Activated T-helper 1 cell treated with Interleukin-2 at 50 U/mL for 16 hours (primary cell): ENCODE measurements around the gene MDM1.

ENCODE experiments used
- DNase-seq: peaks from one replicate; pipeline ENCODE4 v3.0.0-alpha.2; 2020; ENCODE audit warnings: low read depth

The MDM1 gene

GRCh38 chr12:68321140-68321539, 11.0 kb downstream of the MDM1 start:
- no peak for DNase-seq

GRCh38 chr12:68319988-68320623, 12.1 kb downstream of the MDM1 start:
- DNase-seq: no peak

- DNase-seq: peak; percentile 8
These were observed 15.0 kb downstream of the MDM1 start for GRCh38 chr12:68317047-68317667.

- DNase-seq: no peak
These were observed 21.8 kb downstream of the MDM1 start for GRCh38 chr12:68310370-68310769.

- no peak for DNase-seq
These were observed 25.6 kb downstream of the MDM1 start for GRCh38 chr12:68306564-68306963.

- no peak for DNase-seq
These were observed 26.9 kb downstream of the MDM1 start for GRCh38 chr12:68305278-68305677.

- no peak for DNase-seq
These were observed 27.5 kb downstream of the MDM1 start for GRCh38 chr12:68304626-68305025.

GRCh38 chr12:68303850-68304249, 28.3 kb downstream of the MDM1 start:
- DNase-seq: no peak

GRCh38 chr12:68297929-68298328, 34.2 kb downstream of the MDM1 start:
- no peak for DNase-seq

GRCh38 chr12:68294251-68294650, 37.9 kb downstream of the MDM1 start:
- no peak for DNase-seq

- DNase-seq: no peak
These were observed 38.8 kb downstream of the MDM1 start for GRCh38 chr12:68293347-68293746.

- no peak for DNase-seq
These were observed 39.8 kb downstream of the MDM1 start for GRCh38 chr12:68292151-68292943.

- no peak for DNase-seq
These were observed 40.6 kb downstream of the MDM1 start for GRCh38 chr12:68291396-68292036.

GRCh38 chr12:68290126-68290525, 42.0 kb downstream of the MDM1 start:
- DNase-seq: no peak

- no peak for DNase-seq
These were observed 45.1 kb downstream of the MDM1 start for GRCh38 chr12:68287106-68287505.

GRCh38 chr12:68286396-68286795, 45.8 kb downstream of the MDM1 start:
- DNase-seq: no peak

- no peak for DNase-seq
These were observed 46.6 kb downstream of the MDM1 start for GRCh38 chr12:68285541-68285940.

- DNase-seq: no peak
These were observed 50.7 kb downstream of the MDM1 start for GRCh38 chr12:68281322-68282077.

- DNase-seq: no peak
These were observed 51.9 kb downstream of the MDM1 start for GRCh38 chr12:68280240-68280639.

- no peak for DNase-seq
These were observed 52.7 kb downstream of the MDM1 start for GRCh38 chr12:68279227-68280054.

GRCh38 chr12:68276402-68276930, 55.7 kb downstream of the MDM1 start:
- DNase-seq: no peak
